Measurements from ENCODE around the gene KCTD17.

The KCTD17 gene

GRCh38 chr22:37051391-37052385, at the start of gene KCTD17:
Gene KCTD17 (plus strand): TSS chr22:37051742. CDS start chr22:37051761, 19 bp downstream.
- DNase-seq: no peak

GRCh38 chr22:37001826-37002225, 49.7 kb upstream of the KCTD17 start:
- DNase-seq: no peak

GRCh38 chr22:37002633-37003032, 48.9 kb upstream of the KCTD17 start:
- DNase-seq: no peak

- DNase-seq: no peak
Observed at GRCh38 chr22:37007651-37008050, 43.9 kb upstream of the KCTD17 start.

GRCh38 chr22:37008365-37008764, 43.2 kb upstream of the KCTD17 start:
- no peak for DNase-seq

- DNase-seq: no peak
Observed at GRCh38 chr22:37009490-37009889, 42.1 kb upstream of the KCTD17 start.

- DNase-seq: no peak
Observed at GRCh38 chr22:37010174-37010573, 41.4 kb upstream of the KCTD17 start.

- DNase-seq: no peak
Observed at GRCh38 chr22:37010976-37011375, 40.6 kb upstream of the KCTD17 start.

GRCh38 chr22:37011472-37011871, 40.1 kb upstream of the KCTD17 start:
- DNase-seq: no peak

GRCh38 chr22:37012262-37012904, 39.2 kb upstream of the KCTD17 start:
- no peak for DNase-seq

- no peak for DNase-seq
Observed at GRCh38 chr22:37012956-37013355, 38.6 kb upstream of the KCTD17 start.

- no peak for DNase-seq
Observed at GRCh38 chr22:37014415-37014806, 37.1 kb upstream of the KCTD17 start.

GRCh38 chr22:37014835-37015586, 36.5 kb upstream of the KCTD17 start:
- no peak for DNase-seq

- DNase-seq: no peak
Observed at GRCh38 chr22:37015587-37015878, 36.0 kb upstream of the KCTD17 start.

- no peak for DNase-seq
Observed at GRCh38 chr22:37016134-37016910, 35.2 kb upstream of the KCTD17 start.

- DNase-seq: no peak
Observed at GRCh38 chr22:37017356-37017755, 34.2 kb upstream of the KCTD17 start.

- no peak for DNase-seq
Observed at GRCh38 chr22:37018086-37018814, 33.3 kb upstream of the KCTD17 start.

- DNase-seq: no peak
Observed at GRCh38 chr22:37018815-37019308, 32.7 kb upstream of the KCTD17 start.

- DNase-seq: no peak
Observed at GRCh38 chr22:37019309-37020191, 32.0 kb upstream of the KCTD17 start, which contains the start of the genes MPST and TST. Gene MPST (plus strand): TSS chr22:37019742. CDS start chr22:37019837, 95 bp downstream. Gene TST (minus strand): TSS chr22:37019447. CDS start chr22:37018732, 715 bp downstream.

- DNase-seq: no peak
Observed at GRCh38 chr22:37020192-37020479, 31.4 kb upstream of the KCTD17 start.

GRCh38 chr22:37021041-37021440, 30.5 kb upstream of the KCTD17 start:
- DNase-seq: no peak
